Tibial nerve (tissue), 4 donors: ENCODE results near the gene DGKH. TPM values are rescaled to one million over a fixed set of nuclear protein-coding genes. Genes with fewer than 3 reads are reported as not detected.

Experiments
- DNase-seq, 2 donors: peaks; one replicate each; pipeline ENCODE4 v3.0.0-alpha.2; 2019; ENCODE audit warnings: low spot score in 2 of 2
- H3K27ac ChIP-seq, 4 donors: fragments of 200-600 bp; sonication (generic) in 3 of 4; one replicate each; pipeline ENCODE4 v1.5.1; 2017 to 2019; ENCODE audit warnings: mild to moderate bottlenecking in 1 of 4
- H3K27me3 ChIP-seq, 2 donors: fragments of 200-600 bp; sonication (generic) in 1 of 2; one replicate each; pipeline versions ENCODE4 v1.5.1 to v1.6.0; 2017 to 2019
- H3K36me3 ChIP-seq, 3 donors: fragments of 200-600 bp; sonication (generic); one replicate each; pipeline ENCODE4 v1.5.1; 2018 to 2019
- H3K4me1 ChIP-seq, 4 donors: fragments of 200-600 bp; sonication (generic) in 3 of 4; one replicate each; pipeline ENCODE4 v1.5.1; 2017 to 2019
- H3K4me3 ChIP-seq, 4 donors: fragments of 200-600 bp; sonication (generic) in 3 of 4; one replicate each; pipeline ENCODE4 v1.5.1; 2017 to 2019; ENCODE audit warnings: mild to moderate bottlenecking in 1 of 4, moderate library complexity in 1 of 4
- H3K9me3 ChIP-seq, 4 donors: fragments of 200-600 bp; sonication (generic) in 3 of 4; one replicate each; pipeline ENCODE4 v1.5.1; 2017 to 2019
- EP300 ChIP-seq, 2 donors: sonication (generic); formaldehyde crosslinking; IDR thresholded peaks; one replicate each; pipeline ENCODE4 v1.6.1; 2017; ENCODE audit warnings: antibody characterized with exemption in 2 of 2, mild to moderate bottlenecking in 1 of 2
- POLR2A ChIP-seq, 2 donors: fragments of 450-650 bp; IDR thresholded peaks; one replicate each; pipeline ENCODE4 v1.6.1; 2017; ENCODE audit warnings: antibody characterized with exemption in 2 of 2, mild to moderate bottlenecking in 2 of 2, moderate library complexity in 2 of 2
- WGBS, 2 donors: methylation state at CpG; one replicate each; pipeline ENCODE4 v1.1.5; 2018; 5-methylcytosine and 5-hydroxymethylcytosine counted together
- total RNA-seq, 4 donors: library from RNA; depleted of rRNA; stranded (reverse); fragments of >200 nt; gene quantifications; one replicate each; pipeline ENCODE4 v1.1.0, GENCODE V29; 2016
- TF ChIP-seq, protein P1 (sequence below), 5 experiments: fragments of 200-600 bp in 3 of 5; fragments of 450-650 bp in 2 of 5; sonication (generic) in 3 of 5; IDR thresholded peaks; one replicate each; pipeline ENCODE4 v1.5.1; 2016 to 2019; ENCODE audit warnings: antibody characterized with exemption in 5 of 5, mild to moderate bottlenecking in 3 of 5, moderate library complexity in 2 of 5

DGKH gene
- total RNA-seq, 4 donors from 2014 or later = 9.6 to 14.5 (median 12.3) TPM

DNA sequence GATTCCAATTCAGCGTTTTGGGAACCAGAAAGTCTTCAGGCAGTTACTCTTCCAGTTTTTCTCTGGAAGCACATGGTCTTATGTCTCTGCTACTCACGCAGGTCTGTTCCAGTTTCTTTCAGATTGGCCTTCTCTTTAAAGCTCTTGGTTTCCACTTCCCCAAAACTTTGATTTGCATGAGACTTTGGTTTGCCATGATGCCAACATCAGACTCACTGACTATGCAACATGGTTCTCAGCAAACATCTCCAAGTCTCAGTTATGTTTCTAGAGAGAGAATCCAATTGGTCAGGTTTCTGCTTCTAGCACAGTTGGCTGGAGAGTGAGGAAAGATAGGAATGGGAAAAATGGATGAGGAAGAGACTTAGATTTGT is 226.6 kb downstream of the DGKH start:
- H3K36me3 ChIP-seq = no peaks in the 10 kb centered on the region

DNA sequence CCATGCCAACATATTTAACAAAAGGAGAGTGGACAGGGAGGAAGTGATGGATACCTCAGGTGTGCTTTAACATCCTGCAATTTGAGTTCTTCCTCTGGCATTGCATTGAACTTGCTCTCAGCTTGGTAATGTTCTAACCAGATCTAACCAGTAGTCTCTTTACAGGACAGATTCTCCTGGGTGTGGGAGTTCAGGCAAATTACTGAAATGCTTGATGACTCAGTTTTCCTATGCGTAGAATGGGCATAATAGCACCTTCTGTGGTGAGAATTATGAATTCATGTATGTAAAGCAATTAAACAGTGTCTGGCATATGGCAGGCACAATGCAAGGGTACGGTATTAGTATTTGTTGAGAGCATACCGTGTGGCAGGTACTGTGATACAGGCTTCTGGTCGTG is 227.1 kb downstream of the DGKH start:
- no peak for DNase-seq
- H3K4me1 ChIP-seq = peaks cover 0 to 64% (median 12%) of the 10 kb centered on the region in 4 donors
- 94 to 97% methylated on average over 4 of the region's 4 CpGs for WGBS, 2 donors
- H3K27ac ChIP-seq = no peak overlapping the region
- H3K9me3 ChIP-seq = no peaks in the 10 kb centered on the region
- TF ChIP-seq EP300 (IDR thresholded peaks at IDR 0.05) (no peak), POLR2A (IDR thresholded peaks at IDR 0.05) (no peak)
- TF ChIP-seq, protein P1, sequence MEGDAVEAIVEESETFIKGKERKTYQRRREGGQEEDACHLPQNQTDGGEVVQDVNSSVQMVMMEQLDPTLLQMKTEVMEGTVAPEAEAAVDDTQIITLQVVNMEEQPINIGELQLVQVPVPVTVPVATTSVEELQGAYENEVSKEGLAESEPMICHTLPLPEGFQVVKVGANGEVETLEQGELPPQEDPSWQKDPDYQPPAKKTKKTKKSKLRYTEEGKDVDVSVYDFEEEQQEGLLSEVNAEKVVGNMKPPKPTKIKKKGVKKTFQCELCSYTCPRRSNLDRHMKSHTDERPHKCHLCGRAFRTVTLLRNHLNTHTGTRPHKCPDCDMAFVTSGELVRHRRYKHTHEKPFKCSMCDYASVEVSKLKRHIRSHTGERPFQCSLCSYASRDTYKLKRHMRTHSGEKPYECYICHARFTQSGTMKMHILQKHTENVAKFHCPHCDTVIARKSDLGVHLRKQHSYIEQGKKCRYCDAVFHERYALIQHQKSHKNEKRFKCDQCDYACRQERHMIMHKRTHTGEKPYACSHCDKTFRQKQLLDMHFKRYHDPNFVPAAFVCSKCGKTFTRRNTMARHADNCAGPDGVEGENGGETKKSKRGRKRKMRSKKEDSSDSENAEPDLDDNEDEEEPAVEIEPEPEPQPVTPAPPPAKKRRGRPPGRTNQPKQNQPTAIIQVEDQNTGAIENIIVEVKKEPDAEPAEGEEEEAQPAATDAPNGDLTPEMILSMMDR (IDR thresholded peaks at IDR 0.05) = no peak
- H3K4me3 ChIP-seq = no peak overlapping the region
- no peaks in the 10 kb centered on the region for H3K36me3 ChIP-seq
- H3K27me3 ChIP-seq = no peaks in the 10 kb centered on the region

More for the DNA sequence above, 226.6 kb downstream of the DGKH start:
- no peak overlapping the region for H3K4me3 ChIP-seq
- no peaks in the 10 kb centered on the region for H3K9me3 ChIP-seq
- peak overlapping the region in 1 of 4 donors; percentile 27 for H3K27ac ChIP-seq
- peaks cover 0 to 61% (median 12%) of the 10 kb centered on the region in 4 donors for H3K4me1 ChIP-seq
- TF ChIP-seq EP300 (IDR thresholded peaks at IDR 0.05) = peak in 1 of 2 donors; percentile 13
- no peak for TF ChIP-seq POLR2A (IDR thresholded peaks at IDR 0.05)
- 67 to 71% methylated on average over 2 of the region's 2 CpGs for WGBS, 2 donors
- no peak for DNase-seq
- H3K27me3 ChIP-seq = no peaks in the 10 kb centered on the region

DNA sequence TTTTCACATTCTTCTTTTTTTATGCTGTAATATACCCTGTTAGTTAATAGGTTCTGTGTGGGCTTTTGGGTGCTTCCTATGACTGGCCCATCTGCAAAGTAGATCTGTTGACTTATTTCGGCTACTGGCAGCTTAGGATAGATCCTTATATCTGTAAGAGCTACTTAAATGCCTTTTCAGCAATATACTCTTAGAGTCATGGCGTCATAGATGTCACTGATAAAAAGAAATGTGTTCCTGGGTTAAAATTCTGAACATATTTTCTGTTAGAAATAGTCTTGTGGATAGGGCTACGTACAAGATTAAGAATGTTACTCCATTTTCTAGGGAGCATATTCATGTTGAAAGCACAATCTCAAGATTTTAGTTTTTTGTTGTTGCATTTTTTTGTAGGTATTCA is 228.2 kb downstream of the DGKH start:
- Histone ChIP-seq H3K36me3 (no peaks in the 10 kb centered on the region), H3K27ac (no peak overlapping the region), H3K4me3 (no peak overlapping the region), H3K4me1 (peaks cover 0 to 60% (median 12%) of the 10 kb centered on the region in 4 donors), H3K27me3 (no peaks in the 10 kb centered on the region), H3K9me3 (no peaks in the 10 kb centered on the region)
- TF ChIP-seq, protein P1 (IDR thresholded peaks at IDR 0.05) = no peak
- no peak for TF ChIP-seq POLR2A (IDR thresholded peaks at IDR 0.05)
- no peak for TF ChIP-seq EP300 (IDR thresholded peaks at IDR 0.05)
- no peak for DNase-seq
- 83 to 88% methylated on average over 3 of the region's 3 CpGs for WGBS, 2 donors

DNA sequence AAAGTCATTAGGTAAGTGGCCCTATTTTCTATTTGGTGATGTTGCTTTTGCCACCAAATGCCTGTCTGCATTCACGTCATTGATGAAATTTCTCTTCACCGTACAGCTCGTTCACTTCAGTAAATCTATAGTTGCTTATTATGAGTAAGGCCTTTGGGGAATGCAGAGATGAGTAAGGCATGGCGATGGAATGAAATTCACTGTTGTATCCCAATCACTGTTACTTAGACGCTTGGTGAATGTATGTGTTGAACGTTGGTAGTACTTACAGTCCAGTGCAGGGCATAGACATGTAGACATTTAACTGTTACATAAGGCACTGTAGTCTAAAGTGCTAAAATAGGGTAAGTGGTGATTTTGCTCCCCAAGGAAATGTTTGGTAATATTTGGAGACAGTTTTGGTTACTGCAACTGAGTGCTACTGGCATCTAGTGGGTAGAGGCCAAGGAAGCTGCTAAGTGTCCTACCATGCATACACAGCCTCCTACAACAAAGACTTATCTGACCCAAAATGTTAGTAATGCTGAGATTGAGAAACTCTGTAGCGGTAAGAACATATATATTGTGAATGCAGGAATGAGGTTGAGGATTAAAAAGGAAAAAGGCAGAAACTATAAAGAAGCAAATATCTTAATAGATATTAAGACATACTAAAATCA is 229.3 kb downstream of the DGKH start:
- peaks cover 0 to 59% (median 12%) of the 10 kb centered on the region in 4 donors for H3K4me1 ChIP-seq

DNA sequence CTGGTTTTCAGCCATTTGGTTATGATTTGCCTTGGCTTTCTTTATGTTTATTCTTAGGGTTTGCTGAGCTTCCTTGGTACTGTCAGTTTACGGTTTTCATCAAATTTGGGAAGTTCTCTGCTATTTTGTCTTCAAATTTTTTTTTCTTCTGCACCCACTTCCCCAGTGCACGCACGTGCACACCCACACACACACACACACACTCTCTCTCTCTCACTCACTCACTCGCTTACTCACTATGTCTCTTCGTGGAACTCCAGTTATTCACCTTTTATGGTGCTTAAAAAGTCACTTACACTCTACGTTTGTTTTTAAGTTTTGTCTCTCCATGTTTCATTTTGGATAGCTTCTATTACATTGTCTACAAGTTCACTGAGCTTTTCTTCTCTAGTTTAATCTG is 230.6 kb downstream of the DGKH start:
- no peak overlapping the region for H3K4me3 ChIP-seq
- 79 to 86% methylated on average over 6 of the region's 6 CpGs for WGBS, 2 donors
- no peak overlapping the region for H3K27ac ChIP-seq
- no peak for DNase-seq
- no peaks in the 10 kb centered on the region for H3K27me3 ChIP-seq
- H3K9me3 ChIP-seq = no peaks in the 10 kb centered on the region
- peaks cover 0 to 57% (median 7%) of the 10 kb centered on the region in 4 donors for H3K4me1 ChIP-seq
- no peaks in the 10 kb centered on the region for H3K36me3 ChIP-seq
- TF ChIP-seq EP300 (IDR thresholded peaks at IDR 0.05) (no peak), POLR2A (IDR thresholded peaks at IDR 0.05) (no peak)
- TF ChIP-seq, protein P1 (IDR thresholded peaks at IDR 0.05) = no peak

More for the DNA sequence above, 229.3 kb downstream of the DGKH start:
- WGBS, 2 donors = 82 to 88% methylated on average over 7 of the region's 7 CpGs
- no peaks in the 10 kb centered on the region for H3K27me3 ChIP-seq
- H3K4me3 ChIP-seq = no peak overlapping the region
- H3K9me3 ChIP-seq = no peaks in the 10 kb centered on the region
- TF ChIP-seq EP300 (IDR thresholded peaks at IDR 0.05) = no peak
- TF ChIP-seq, protein P1 (IDR thresholded peaks at IDR 0.05) = no peak
- TF ChIP-seq POLR2A (IDR thresholded peaks at IDR 0.05) = no peak
- no peak for DNase-seq
- H3K27ac ChIP-seq = no peak overlapping the region
- H3K36me3 ChIP-seq = no peaks in the 10 kb centered on the region
